Nephron progenitor cell (in vitro differentiated cells): ENCODE measurements around the gene HAUS7.

ENCODE experiments used
- DNase-seq: peaks from one replicate; pipeline ENCODE4 v3.0.0; 2021
- H3K27ac Mint-ChIP-seq: 2 replicates; pipeline ENCODE4 v1.8.0; 2021; ENCODE audit warnings: mild to moderate bottlenecking, moderate library complexity, mixed read lengths
- H3K27me3 Mint-ChIP-seq: 2 replicates; pipeline ENCODE4 v1.8.0; 2021; ENCODE audit warnings: mild to moderate bottlenecking, low read depth, mixed read lengths; ENCODE audit not compliant: poor library complexity
- H3K36me3 Mint-ChIP-seq: 2 replicates; pipeline ENCODE4 v1.8.0; 2021; ENCODE audit warnings: low read depth, mixed read lengths
- H3K4me1 Mint-ChIP-seq: 2 replicates; pipeline ENCODE4 v1.8.0; 2021; ENCODE audit warnings: mixed read lengths
- H3K4me3 Mint-ChIP-seq: 2 replicates; pipeline ENCODE4 v1.8.0; 2021; ENCODE audit warnings: mild to moderate bottlenecking, moderate library complexity, mixed read lengths
- H3K9me3 Mint-ChIP-seq: 2 replicates; pipeline ENCODE4 v1.8.0; 2021; ENCODE audit warnings: mild to moderate bottlenecking, moderate library complexity, mixed read lengths
- TF ChIP-seq, protein P1 (sequence below): fragments of 200-600 bp; sonication (generic); IDR thresholded peaks from 2 replicates; pipeline ENCODE4 v1.5.0; 2021; ENCODE audit warnings: antibody characterized with exemption

HAUS7 gene

DNA sequence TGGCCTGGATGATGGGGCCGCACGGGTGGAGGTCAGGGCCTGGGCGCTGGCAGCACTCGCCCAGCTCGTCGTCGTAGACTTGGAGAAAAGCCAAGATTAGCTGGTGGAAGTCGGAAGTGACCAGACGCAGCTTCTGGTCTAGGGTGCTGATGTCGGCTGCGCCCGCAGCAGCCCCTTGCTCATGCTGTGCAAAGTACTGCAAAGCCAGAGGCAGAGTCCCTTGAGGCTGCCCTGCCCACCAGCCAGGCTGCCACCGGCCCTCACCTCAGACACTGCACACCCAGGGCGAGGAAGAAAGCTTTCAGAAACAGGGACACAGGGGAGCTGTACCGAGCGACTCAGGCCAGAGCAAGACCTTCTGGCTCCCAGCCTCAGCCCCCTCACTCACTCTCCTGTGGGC lies 14.8 kb downstream of the HAUS7 start:
- Mint-ChIP-seq H3K36me3 (peaks cover 10% of the 10 kb centered on the region), H3K27ac (no peak overlapping the region), H3K4me1 (no peaks in the 10 kb centered on the region), H3K9me3 (peaks cover 52% of the 10 kb centered on the region), H3K4me3 (no peak overlapping the region), H3K27me3 (peaks cover under 1% of the 10 kb centered on the region)
- no peak for DNase-seq
- TF ChIP-seq, protein P1, sequence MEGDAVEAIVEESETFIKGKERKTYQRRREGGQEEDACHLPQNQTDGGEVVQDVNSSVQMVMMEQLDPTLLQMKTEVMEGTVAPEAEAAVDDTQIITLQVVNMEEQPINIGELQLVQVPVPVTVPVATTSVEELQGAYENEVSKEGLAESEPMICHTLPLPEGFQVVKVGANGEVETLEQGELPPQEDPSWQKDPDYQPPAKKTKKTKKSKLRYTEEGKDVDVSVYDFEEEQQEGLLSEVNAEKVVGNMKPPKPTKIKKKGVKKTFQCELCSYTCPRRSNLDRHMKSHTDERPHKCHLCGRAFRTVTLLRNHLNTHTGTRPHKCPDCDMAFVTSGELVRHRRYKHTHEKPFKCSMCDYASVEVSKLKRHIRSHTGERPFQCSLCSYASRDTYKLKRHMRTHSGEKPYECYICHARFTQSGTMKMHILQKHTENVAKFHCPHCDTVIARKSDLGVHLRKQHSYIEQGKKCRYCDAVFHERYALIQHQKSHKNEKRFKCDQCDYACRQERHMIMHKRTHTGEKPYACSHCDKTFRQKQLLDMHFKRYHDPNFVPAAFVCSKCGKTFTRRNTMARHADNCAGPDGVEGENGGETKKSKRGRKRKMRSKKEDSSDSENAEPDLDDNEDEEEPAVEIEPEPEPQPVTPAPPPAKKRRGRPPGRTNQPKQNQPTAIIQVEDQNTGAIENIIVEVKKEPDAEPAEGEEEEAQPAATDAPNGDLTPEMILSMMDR: no peak

DNA sequence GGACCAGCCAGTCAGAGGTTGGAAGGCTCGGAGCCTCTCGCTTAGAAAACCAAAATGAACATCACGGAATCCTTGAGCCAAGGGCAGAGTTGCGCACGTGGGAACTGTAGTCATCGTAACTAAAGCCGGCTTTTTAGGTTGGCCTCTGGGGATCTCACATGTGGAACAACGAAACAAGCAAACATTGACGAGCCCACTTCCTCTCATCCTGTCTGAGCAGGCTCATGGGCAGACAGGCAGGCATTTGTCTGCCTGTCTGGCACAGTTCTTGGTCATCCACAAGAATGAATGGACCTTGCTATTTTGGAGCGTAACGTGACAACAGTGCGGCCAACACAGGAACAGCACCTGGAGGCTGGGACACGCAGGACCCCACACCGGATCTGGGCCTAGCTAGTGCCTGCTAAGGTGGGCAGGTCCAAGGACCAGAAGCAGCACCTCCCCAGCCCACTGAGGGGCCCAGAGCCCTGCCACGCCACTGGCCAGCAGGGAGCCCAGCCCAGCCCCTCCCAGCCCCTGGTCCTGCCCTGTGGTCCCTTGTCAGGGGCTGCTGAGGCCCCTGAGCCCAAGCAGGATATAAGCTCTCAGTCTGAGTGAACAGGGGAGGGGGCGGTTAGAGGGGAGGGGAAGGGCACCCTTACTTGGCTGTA lies 15.3 kb downstream of the HAUS7 start:
- DNase-seq: no peak
- Mint-ChIP-seq H3K27me3 (peaks cover 3% of the 10 kb centered on the region), H3K4me1 (no peaks in the 10 kb centered on the region), H3K27ac (no peak overlapping the region), H3K4me3 (no peak overlapping the region), H3K36me3 (peaks cover 10% of the 10 kb centered on the region), H3K9me3 (peaks cover 50% of the 10 kb centered on the region)
- TF ChIP-seq, protein P1: no peak

DNA sequence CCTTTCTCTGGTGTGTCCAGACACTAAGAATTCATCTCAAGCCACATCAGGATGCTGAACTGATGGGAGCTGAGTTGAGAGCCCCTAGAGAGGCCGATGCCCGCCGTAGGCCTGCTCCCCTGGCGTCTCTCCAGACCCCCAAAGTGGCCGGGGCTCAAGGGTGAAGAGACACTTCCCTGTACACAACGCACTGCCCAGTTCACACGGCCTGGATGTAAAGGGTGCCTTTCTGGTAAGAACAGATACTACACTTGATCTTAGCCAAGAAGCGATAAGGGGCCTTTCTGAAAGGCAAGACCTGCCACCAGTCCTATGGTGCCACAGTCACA lies 19.5 kb downstream of the HAUS7 start:
- Mint-ChIP-seq H3K4me1 (no peaks in the 10 kb centered on the region), H3K4me3 (no peak overlapping the region), H3K27me3 (peaks cover 3% of the 10 kb centered on the region), H3K36me3 (peaks cover 5% of the 10 kb centered on the region), H3K9me3 (peaks cover 48% of the 10 kb centered on the region), H3K27ac (peak overlapping the region; percentile 33)
- TF ChIP-seq, protein P1: no peak
- DNase-seq: no peak

DNA sequence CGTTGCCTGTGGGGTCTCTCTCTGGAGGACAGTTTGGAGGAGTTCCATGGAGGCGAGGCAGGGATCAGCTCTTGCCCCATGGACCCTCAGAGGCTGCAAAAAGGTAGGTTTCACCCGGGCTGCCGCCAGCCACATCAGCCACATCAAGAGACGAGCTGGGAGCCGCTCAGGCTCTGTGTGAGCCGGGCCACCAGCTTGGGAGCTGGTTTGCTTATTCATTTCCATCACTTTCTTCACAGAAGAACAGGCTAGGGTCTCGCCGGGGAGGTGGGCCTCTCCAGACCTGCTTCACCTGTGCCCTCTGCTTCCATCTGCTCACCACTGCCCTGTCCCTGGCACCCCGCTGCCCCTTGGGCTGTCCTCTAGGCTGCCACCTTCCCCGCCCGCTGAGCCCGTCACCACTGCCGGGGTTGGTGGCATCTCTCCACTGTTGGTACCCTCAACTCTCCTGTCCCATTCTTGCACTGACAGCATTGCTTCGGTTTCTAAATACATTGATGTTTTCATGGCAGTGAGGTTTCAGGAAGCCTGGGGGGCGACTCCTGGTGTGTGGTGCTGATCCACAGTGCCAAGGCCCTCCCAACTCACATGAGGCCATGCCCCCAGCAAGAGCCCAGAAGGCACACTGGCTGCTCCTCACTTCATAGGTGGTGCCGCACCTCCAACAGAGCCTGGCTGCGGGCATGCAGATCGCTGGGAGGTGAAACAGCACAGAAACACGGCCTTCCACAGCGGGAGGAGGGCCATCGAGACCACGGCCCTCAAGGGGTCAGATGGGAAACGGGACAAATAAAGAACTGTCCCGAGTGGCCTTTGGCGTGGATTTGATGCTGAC lies 20.0 kb downstream of the HAUS7 start:
- peaks cover 47% of the 10 kb centered on the region for H3K9me3 Mint-ChIP-seq
- no peak for DNase-seq
- peaks cover 5% of the 10 kb centered on the region for H3K36me3 Mint-ChIP-seq
- H3K4me3 Mint-ChIP-seq: no peak overlapping the region
- no peaks in the 10 kb centered on the region for H3K4me1 Mint-ChIP-seq
- H3K27ac Mint-ChIP-seq: no peak overlapping the region
- peaks cover 3% of the 10 kb centered on the region for H3K27me3 Mint-ChIP-seq
- TF ChIP-seq, protein P1: no peak

DNA sequence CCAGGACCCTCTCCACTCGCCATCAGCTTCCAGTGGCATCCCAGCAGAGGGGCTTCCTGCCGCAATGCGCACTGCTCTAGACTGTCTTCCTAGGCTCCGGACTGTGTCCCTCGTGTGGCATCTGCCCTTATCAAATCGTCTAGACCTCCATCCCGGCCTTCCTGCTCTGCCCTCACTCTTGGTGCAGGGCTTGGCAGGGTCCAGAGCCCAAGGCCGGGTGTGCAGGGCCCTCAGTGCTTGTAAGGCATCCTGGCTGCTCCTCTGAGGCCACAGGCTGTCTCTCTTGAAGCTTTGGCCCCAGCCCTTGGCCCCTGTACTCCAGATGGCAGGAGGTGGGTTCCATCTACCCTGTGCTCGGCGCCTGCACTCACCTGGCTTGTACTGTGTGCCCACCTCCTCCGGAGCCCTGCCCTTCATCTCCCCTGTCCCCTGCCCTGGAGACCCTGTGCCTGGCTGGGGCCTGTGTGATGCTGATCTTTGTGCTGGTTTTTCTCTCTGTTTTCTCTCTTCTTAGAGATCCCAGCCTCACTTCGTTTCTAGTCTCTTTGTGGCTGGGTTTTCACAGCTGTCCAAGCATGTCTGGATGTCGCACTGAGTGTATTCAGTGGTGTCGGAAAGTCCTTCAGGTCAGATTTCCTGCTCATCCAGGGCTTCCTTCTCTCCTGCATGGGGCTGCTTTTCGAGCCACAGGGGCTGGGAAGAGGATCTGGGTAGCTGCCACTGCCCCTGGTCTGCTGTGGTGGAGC lies 20.8 kb downstream of the HAUS7 start:
- DNase-seq: no peak
- H3K36me3 Mint-ChIP-seq: peaks cover 5% of the 10 kb centered on the region
- H3K27ac Mint-ChIP-seq: no peak overlapping the region
- no peak overlapping the region for H3K4me3 Mint-ChIP-seq
- H3K4me1 Mint-ChIP-seq: no peaks in the 10 kb centered on the region
- TF ChIP-seq, protein P1: no peak
- H3K27me3 Mint-ChIP-seq: peaks cover 3% of the 10 kb centered on the region
- peaks cover 42% of the 10 kb centered on the region for H3K9me3 Mint-ChIP-seq
